Stimulated activated CD4-positive, alpha-beta T cell treated with anti-CD3 and anti-CD28 coated beads, Interleukin-4, amount 100 ng/mL, for 48 hours (primary cell): ENCODE data around the gene FAM83D.
"Not testable (repeated sequence)": the region's sequence is repeated elsewhere in the genome, so short reads cannot be mapped to it uniquely, and the experiment has no call there.

Experiments
- DNase-seq, 2 donors: peaks; one replicate each; pipeline ENCODE4 v3.0.0-alpha.2; 2020; ENCODE audit warnings: low read depth in 2 of 2

Gene FAM83D

GRCh38 chr20:38932457-38933120 lies 6.4 kb downstream of the FAM83D start:
- no peak for DNase-seq

- DNase-seq = no peak
These were observed 8.3 kb downstream of the FAM83D start for GRCh38 chr20:38934530-38934929.

GRCh38 chr20:38935285-38935684 lies 9.1 kb downstream of the FAM83D start:
- no peak for DNase-seq

- DNase-seq = no peak
These were observed 9.8 kb downstream of the FAM83D start for GRCh38 chr20:38935967-38936407.

- DNase-seq = no peak
These were observed 10.8 kb downstream of the FAM83D start for GRCh38 chr20:38937000-38937399.

GRCh38 chr20:38937978-38938473 lies 11.8 kb downstream of the FAM83D start:
- DNase-seq = no peak

GRCh38 chr20:38939686-38940085 lies 13.5 kb downstream of the FAM83D start:
- DNase-seq = no peak

GRCh38 chr20:38940644-38941043 lies 14.4 kb downstream of the FAM83D start:
- DNase-seq = no peak

GRCh38 chr20:38941726-38942389 lies 15.6 kb downstream of the FAM83D start:
- no peak for DNase-seq

- DNase-seq = no peak
These were observed 18.8 kb downstream of the FAM83D start for GRCh38 chr20:38945012-38945411.

- no peak for DNase-seq
These were observed 20.6 kb downstream of the FAM83D start for GRCh38 chr20:38946836-38947235.

- no peak for DNase-seq
These were observed 21.7 kb downstream of the FAM83D start for GRCh38 chr20:38947931-38948362.

GRCh38 chr20:38950254-38950653 lies 24.0 kb downstream of the FAM83D start:
- no peak for DNase-seq

GRCh38 chr20:38951611-38952010 lies 25.4 kb downstream of the FAM83D start:
- no peak for DNase-seq

GRCh38 chr20:38952153-38952552 lies 25.9 kb downstream of the FAM83D start:
- no peak for DNase-seq

GRCh38 chr20:38953630-38954340 lies 27.6 kb downstream of the FAM83D start:
- no peak for DNase-seq

- DNase-seq = no peak
These were observed 31.1 kb downstream of the FAM83D start for GRCh38 chr20:38957235-38957876.

- DNase-seq = no peak
These were observed 31.8 kb downstream of the FAM83D start for GRCh38 chr20:38957915-38958485.

- DNase-seq = not testable (repeated sequence)
These were observed 34.0 kb downstream of the FAM83D start for GRCh38 chr20:38960187-38960687.

GRCh38 chr20:38961530-38962043 lies 35.4 kb downstream of the FAM83D start:
- DNase-seq = peak; percentile 14 to 21
